Astrocyte (in vitro differentiated cells and primary cell): ENCODE data around the gene MEMO1. TPM values are rescaled to one million over a fixed set of nuclear protein-coding genes. Genes with fewer than 3 reads are reported as not detected.
"Not testable (repeated sequence)": the region's sequence is repeated elsewhere in the genome, so short reads cannot be mapped to it uniquely, and the experiment has no call there.

Experiments
- DNase-seq: peaks from one replicate; pipeline ENCODE4 v3.0.0-alpha.2; 2010; ENCODE audit warnings: low read depth
- FAIRE-seq: peaks from 2 replicates; lab custom pipeline; 2011; peaks lifted over from hg19 to GRCh38; lab: Jason Lieb, UNC
- H2AFZ ChIP-seq: 2 replicates; pipeline ENCODE4 v1.6.0; 2012; ENCODE audit warnings: low read depth, low read length, inconsistent platforms
- H3K27ac ChIP-seq: 2 replicates; pipeline ENCODE4 v1.5.1; 2011; ENCODE audit warnings: low read depth, low read length, inconsistent platforms
- H3K27me3 ChIP-seq: 2 replicates; pipeline ENCODE4 v1.6.0; 2011; ENCODE audit warnings: low read length, inconsistent platforms; ENCODE audit not compliant: insufficient read depth
- H3K36me3 ChIP-seq: 2 replicates; pipeline ENCODE4 v1.5.1; 2011; ENCODE audit warnings: low read length, inconsistent platforms; ENCODE audit not compliant: insufficient read depth
- H3K4me1 ChIP-seq: 2 replicates; pipeline ENCODE4 v1.5.1; 2011; ENCODE audit warnings: low read length, inconsistent platforms; ENCODE audit not compliant: insufficient read depth
- H3K4me2 ChIP-seq: 2 replicates; pipeline ENCODE4 v1.6.0; 2012; ENCODE audit warnings: low read length, inconsistent platforms
- H3K4me3 ChIP-seq: 2 replicates; pipeline ENCODE4 v1.5.1; 2011; ENCODE audit warnings: low read depth, mild to moderate bottlenecking, low read length, inconsistent platforms; ENCODE audit not compliant: insufficient read depth
- H3K79me2 ChIP-seq: 2 replicates; pipeline ENCODE4 v1.6.0; 2012; ENCODE audit warnings: mild to moderate bottlenecking, low read length, inconsistent platforms; ENCODE audit not compliant: insufficient read depth
- H3K9ac ChIP-seq: 2 replicates; pipeline ENCODE4 v1.6.0; 2012; ENCODE audit warnings: mild to moderate bottlenecking, low read length, inconsistent platforms
- H3K9me3 ChIP-seq: 2 replicates; pipeline ENCODE4 v1.5.1; 2012; ENCODE audit warnings: low read depth, mild to moderate bottlenecking, low read length, inconsistent platforms; ENCODE audit not compliant: insufficient read depth
- H4K20me1 ChIP-seq: 2 replicates; pipeline ENCODE4 v1.6.0; 2012; ENCODE audit warnings: low read length, inconsistent platforms; ENCODE audit not compliant: insufficient read depth
- H3K27ac Mint-ChIP-seq: one replicate; pipeline ENCODE4 v1.8.0; 2021; ENCODE audit warnings: mild to moderate bottlenecking, mixed read lengths; ENCODE audit not compliant: unreplicated experiment
- H3K27me3 Mint-ChIP-seq: one replicate; pipeline ENCODE4 v1.8.0; 2021; ENCODE audit warnings: low read depth, mixed read lengths; ENCODE audit not compliant: unreplicated experiment
- H3K36me3 Mint-ChIP-seq: one replicate; pipeline ENCODE4 v1.8.0; 2021; ENCODE audit warnings: low read depth, mixed read lengths; ENCODE audit not compliant: unreplicated experiment
- H3K4me1 Mint-ChIP-seq: one replicate; pipeline ENCODE4 v1.8.0; 2021; ENCODE audit warnings: low read depth, mixed read lengths; ENCODE audit not compliant: unreplicated experiment
- H3K4me3 Mint-ChIP-seq: one replicate; pipeline ENCODE4 v1.8.0; 2021; ENCODE audit warnings: mild to moderate bottlenecking, moderate library complexity, mixed read lengths; ENCODE audit not compliant: unreplicated experiment
- H3K9me3 Mint-ChIP-seq: one replicate; pipeline ENCODE4 v1.8.0; 2021; ENCODE audit warnings: mild to moderate bottlenecking, mixed read lengths; ENCODE audit not compliant: unreplicated experiment
- CTCF ChIP-seq: IDR thresholded peaks from 2 replicates; pipeline ENCODE4 v1.5.1; 2011; ENCODE audit warnings: low read depth, mild to moderate bottlenecking, inconsistent platforms, low read length, moderate library complexity; ENCODE audit not compliant: insufficient read depth
- EZH2 ChIP-seq: IDR thresholded peaks from 2 replicates; pipeline ENCODE4 v1.6.1; 2012; ENCODE audit warnings: mild to moderate bottlenecking, low read length, inconsistent platforms; ENCODE audit not compliant: insufficient read depth
- total RNA-seq: library from RNA; stranded (reverse); gene quantifications from 2 replicates; pipeline ENCODE4 v1.2.1, GENCODE V29; 2021

The MEMO1 gene
- total RNA-seq, 1 donor from 2014 or later, result 65.2 TPM

GRCh38 chr2:32058130-32058529 is 47.3 kb upstream of the MEMO1 start:
- no peak overlapping the region for H3K4me3 ChIP-seq
- no peaks in the 10 kb centered on the region for H3K27me3 Mint-ChIP-seq
- H3K4me1 Mint-ChIP-seq, result peaks cover 6% of the 10 kb centered on the region
- H2AFZ ChIP-seq, result peak overlapping the region; percentile 57
- no peak for TF ChIP-seq EZH2
- no peak for TF ChIP-seq CTCF
- H3K27ac ChIP-seq, result no peak overlapping the region
- no peaks in the 10 kb centered on the region for H3K36me3 ChIP-seq
- FAIRE-seq (no peak), DNase-seq (peak; percentile 15)
- no peaks in the 10 kb centered on the region for H3K79me2 ChIP-seq
- no peaks in the 10 kb centered on the region for H4K20me1 ChIP-seq
- H3K27me3 ChIP-seq, result no peaks in the 10 kb centered on the region
- no peak overlapping the region for H3K4me3 Mint-ChIP-seq
- H3K4me1 ChIP-seq, result no peaks in the 10 kb centered on the region
- H3K9me3 ChIP-seq, result no peaks in the 10 kb centered on the region
- no peak overlapping the region for H3K27ac Mint-ChIP-seq
- H3K36me3 Mint-ChIP-seq, result no peaks in the 10 kb centered on the region
- no peaks in the 10 kb centered on the region for H3K9me3 Mint-ChIP-seq
- no peak overlapping the region for H3K4me2 ChIP-seq
- H3K9ac ChIP-seq, result no peak overlapping the region

GRCh38 chr2:32054583-32054982 is 43.8 kb upstream of the MEMO1 start:
- FAIRE-seq, result not testable (repeated sequence)

GRCh38 chr2:32051836-32052439 is 41.1 kb upstream of the MEMO1 start:
- DNase-seq (no peak), FAIRE-seq (no peak)
- H2AFZ ChIP-seq, result no peak overlapping the region
- H3K9me3 Mint-ChIP-seq, result no peaks in the 10 kb centered on the region
- H3K4me1 Mint-ChIP-seq, result no peaks in the 10 kb centered on the region
- no peak overlapping the region for H3K4me2 ChIP-seq
- no peaks in the 10 kb centered on the region for H4K20me1 ChIP-seq
- H3K27me3 Mint-ChIP-seq, result no peaks in the 10 kb centered on the region
- no peaks in the 10 kb centered on the region for H3K36me3 Mint-ChIP-seq
- no peaks in the 10 kb centered on the region for H3K79me2 ChIP-seq
- no peak overlapping the region for H3K9ac ChIP-seq
- no peaks in the 10 kb centered on the region for H3K4me1 ChIP-seq
- no peak overlapping the region for H3K4me3 Mint-ChIP-seq
- H3K9me3 ChIP-seq, result no peaks in the 10 kb centered on the region
- no peak overlapping the region for H3K27ac ChIP-seq
- H3K27me3 ChIP-seq, result no peaks in the 10 kb centered on the region
- H3K27ac Mint-ChIP-seq, result no peak overlapping the region
- no peak for TF ChIP-seq CTCF
- no peak for TF ChIP-seq EZH2
- no peaks in the 10 kb centered on the region for H3K36me3 ChIP-seq
- H3K4me3 ChIP-seq, result no peak overlapping the region

More at GRCh38 chr2:32054583-32054982, 43.8 kb upstream of the MEMO1 start:
- H3K4me3 ChIP-seq, H3K9ac ChIP-seq, H3K9me3 Mint-ChIP-seq, H3K4me3 Mint-ChIP-seq, H3K79me2 ChIP-seq, DNase-seq, H3K9me3 ChIP-seq, H3K4me2 ChIP-seq, H4K20me1 ChIP-seq, H3K27me3 ChIP-seq, H3K27me3 Mint-ChIP-seq, H3K4me1 Mint-ChIP-seq, H3K4me1 ChIP-seq, H3K36me3 ChIP-seq, H3K27ac Mint-ChIP-seq, H3K27ac ChIP-seq, H3K36me3 Mint-ChIP-seq, H2AFZ ChIP-seq: not testable (repeated sequence)
